Natural killer cell (primary cell): Measurements from ENCODE around the gene MYO18B. TPM values are rescaled to one million over a fixed set of nuclear protein-coding genes. Genes with fewer than 3 reads are reported as not detected.

Source experiments
- ATAC-seq, 3 donors: fragments of 150-1000 bp in 2 of 3; fragments of 200-7000 bp in 1 of 3; cut with Tn5 transposase; 1 replicate in 1 of 3; 2 replicates in 2 of 3; pipeline ENCODE4 v1.10.0; 2021; ENCODE audit warnings: mild to moderate bottlenecking in 2 of 3, moderate library complexity in 2 of 3
- DNase-seq, 2 donors: peaks; one replicate each; pipeline versions ENCODE4 v3.0.0 to v3.0.0-alpha.2; 2013 to 2021; ENCODE audit warnings: mixed read lengths in 1 of 2
- H3K27ac ChIP-seq: one replicate; pipeline ENCODE4 v1.5.1; 2013; ENCODE audit warnings: mild to moderate bottlenecking, low read length
- H3K27me3 ChIP-seq: one replicate; pipeline ENCODE4 v1.6.1; 2013; ENCODE audit warnings: low read length; ENCODE audit not compliant: control insufficient read depth, insufficient read depth
- H3K36me3 ChIP-seq: one replicate; pipeline ENCODE4 v1.6.1; 2013; ENCODE audit warnings: low read length; ENCODE audit not compliant: control insufficient read depth, insufficient read depth
- H3K4me1 ChIP-seq: one replicate; pipeline ENCODE4 v1.6.1; 2013; ENCODE audit warnings: low read length; ENCODE audit not compliant: control insufficient read depth, insufficient read depth
- H3K4me3 ChIP-seq: one replicate; pipeline ENCODE4 v1.5.1; 2013; ENCODE audit warnings: low read length
- H3K9me3 ChIP-seq: one replicate; pipeline ENCODE4 v1.6.1; 2013; ENCODE audit warnings: low read length; ENCODE audit not compliant: control insufficient read depth, insufficient read depth
- H3K27ac Mint-ChIP-seq, 2 donors: one replicate each; pipeline ENCODE4 v1.8.0; 2022; ENCODE audit warnings: mild to moderate bottlenecking in 2 of 2, mixed read lengths in 2 of 2, moderate library complexity in 1 of 2
- H3K27me3 Mint-ChIP-seq, 2 donors: one replicate each; pipeline ENCODE4 v1.8.0; 2022; ENCODE audit warnings: low read depth in 2 of 2, mixed read lengths in 2 of 2
- H3K36me3 Mint-ChIP-seq: one replicate; pipeline ENCODE4 v1.8.0; 2022; ENCODE audit warnings: mixed read lengths
- H3K4me1 Mint-ChIP-seq, 2 donors: one replicate each; pipeline ENCODE4 v1.8.0; 2022; ENCODE audit warnings: mixed read lengths in 2 of 2
- H3K4me3 Mint-ChIP-seq: one replicate; pipeline ENCODE4 v1.8.0; 2022; ENCODE audit warnings: mild to moderate bottlenecking, moderate library complexity, mixed read lengths
- H3K9me3 Mint-ChIP-seq, 2 donors: one replicate each; pipeline ENCODE4 v1.8.0; 2022; ENCODE audit warnings: mixed read lengths in 2 of 2
- WGBS: methylation state at CpG from one replicate; pipeline ENCODE4 v1.1.7; 2013; ENCODE audit warnings: missing lambda C conversion rate; ENCODE audit not compliant: insufficient coverage; 5-methylcytosine and 5-hydroxymethylcytosine counted together
- intact Hi-C: fragments of 100-400 bp; cut with micrococcal nuclease; formaldehyde crosslinking; loops from one replicate; pipeline ENCODE4 v1.14.2; 2022
- total RNA-seq, 4 donors: library from RNA; stranded (reverse); fragments of 120-200 nt in 1 of 4; gene quantifications; one replicate each; pipeline versions ENCODE4 v1.2.3 to v1.2.4, GENCODE V29; 2013 to 2022
- TF ChIP-seq, protein P1 (sequence below): fragments of 200-600 bp; IDR thresholded peaks from one replicate; pipeline ENCODE4 v1.8.0; 2022; ENCODE audit warnings: antibody characterized with exemption

MYO18B gene
- total RNA-seq, 3 donors from 2014 or later (not counting 1 experiment from before 2014, with no cell fraction given), result 0.07 to 0.14 (median 0.10) TPM

DNA sequence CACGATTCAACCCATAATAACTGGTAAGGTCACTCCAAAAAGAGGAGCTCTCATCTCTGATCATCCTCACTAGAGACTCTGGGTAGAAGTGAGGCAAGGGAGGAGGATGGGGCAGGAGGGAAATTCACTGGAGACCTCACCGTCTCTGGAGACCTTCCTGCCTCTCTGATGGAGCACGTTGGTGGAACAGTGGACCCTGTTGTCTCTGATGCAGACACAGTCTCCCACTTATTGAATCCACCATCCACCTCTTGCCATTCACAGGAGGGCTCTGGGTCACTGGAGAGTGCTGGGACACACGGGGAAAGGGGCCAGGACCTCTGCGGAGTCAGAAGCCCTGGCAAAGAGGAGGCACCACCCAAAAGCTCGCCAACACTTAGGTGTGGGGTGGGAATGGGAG lies 289.7 kb downstream of the MYO18B start:
- no peaks in the 10 kb centered on the region for H3K4me1 ChIP-seq
- H3K4me1 Mint-ChIP-seq, result no peaks in the 10 kb centered on the region
- H3K27me3 ChIP-seq, result no peaks in the 10 kb centered on the region
- TF ChIP-seq, protein P1, sequence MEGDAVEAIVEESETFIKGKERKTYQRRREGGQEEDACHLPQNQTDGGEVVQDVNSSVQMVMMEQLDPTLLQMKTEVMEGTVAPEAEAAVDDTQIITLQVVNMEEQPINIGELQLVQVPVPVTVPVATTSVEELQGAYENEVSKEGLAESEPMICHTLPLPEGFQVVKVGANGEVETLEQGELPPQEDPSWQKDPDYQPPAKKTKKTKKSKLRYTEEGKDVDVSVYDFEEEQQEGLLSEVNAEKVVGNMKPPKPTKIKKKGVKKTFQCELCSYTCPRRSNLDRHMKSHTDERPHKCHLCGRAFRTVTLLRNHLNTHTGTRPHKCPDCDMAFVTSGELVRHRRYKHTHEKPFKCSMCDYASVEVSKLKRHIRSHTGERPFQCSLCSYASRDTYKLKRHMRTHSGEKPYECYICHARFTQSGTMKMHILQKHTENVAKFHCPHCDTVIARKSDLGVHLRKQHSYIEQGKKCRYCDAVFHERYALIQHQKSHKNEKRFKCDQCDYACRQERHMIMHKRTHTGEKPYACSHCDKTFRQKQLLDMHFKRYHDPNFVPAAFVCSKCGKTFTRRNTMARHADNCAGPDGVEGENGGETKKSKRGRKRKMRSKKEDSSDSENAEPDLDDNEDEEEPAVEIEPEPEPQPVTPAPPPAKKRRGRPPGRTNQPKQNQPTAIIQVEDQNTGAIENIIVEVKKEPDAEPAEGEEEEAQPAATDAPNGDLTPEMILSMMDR, result no peak
- DNase-seq (no peak), ATAC-seq (no peak)
- H3K36me3 ChIP-seq, result no peaks in the 10 kb centered on the region
- H3K4me3 Mint-ChIP-seq, result no peak overlapping the region
- H3K36me3 Mint-ChIP-seq, result no peaks in the 10 kb centered on the region
- WGBS, result 80% methylated on average over 5 of the region's 6 CpGs
- no peak overlapping the region for H3K4me3 ChIP-seq
- peaks cover 11% of the 10 kb centered on the region for H3K9me3 ChIP-seq
- no peak overlapping the region for H3K27ac Mint-ChIP-seq
- peaks cover 0 to 1% of the 10 kb centered on the region in 2 donors for H3K9me3 Mint-ChIP-seq
- intact Hi-C loops, result no loop called here
- H3K27ac ChIP-seq, result no peak overlapping the region
- H3K27me3 Mint-ChIP-seq, result peaks cover 0 to 7% of the 10 kb centered on the region in 2 donors

DNA sequence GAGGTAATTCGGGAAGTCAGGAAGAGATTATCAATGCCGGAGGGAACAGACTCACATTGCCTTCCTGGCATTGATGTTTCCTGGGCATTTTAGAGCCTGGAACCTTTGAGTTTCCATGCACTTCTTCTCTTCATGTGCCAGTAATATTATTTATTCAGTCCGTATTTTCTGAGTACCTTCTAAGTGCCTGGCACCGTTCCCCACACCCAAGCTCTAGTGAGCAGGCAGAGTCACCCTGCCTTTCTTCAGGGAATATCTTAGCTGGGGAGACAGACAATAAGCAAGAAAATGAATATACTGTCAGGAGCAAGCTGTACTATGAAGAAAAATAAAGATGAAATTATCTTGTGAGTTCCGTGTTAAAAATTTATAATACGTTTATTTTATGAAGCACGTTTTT lies 291.1 kb downstream of the MYO18B start:
- Mint-ChIP-seq H3K27ac (no peak overlapping the region), H3K4me3 (no peak overlapping the region), H3K4me1 (no peaks in the 10 kb centered on the region), H3K36me3 (no peaks in the 10 kb centered on the region), H3K9me3 (peaks cover 0 to 2% of the 10 kb centered on the region in 2 donors), H3K27me3 (peaks cover 0 to 7% of the 10 kb centered on the region in 2 donors)
- H3K27ac ChIP-seq, result no peak overlapping the region
- no peak overlapping the region for H3K4me3 ChIP-seq
- intact Hi-C loops, result no loop called here
- H3K36me3 ChIP-seq, result no peaks in the 10 kb centered on the region
- TF ChIP-seq, protein P1, result no peak
- WGBS, result 90% methylated on average over 5 of the region's 7 CpGs
- ATAC-seq (no peak), DNase-seq (no peak)
- no peaks in the 10 kb centered on the region for H3K27me3 ChIP-seq
- H3K4me1 ChIP-seq, result no peaks in the 10 kb centered on the region
- H3K9me3 ChIP-seq, result peaks cover 11% of the 10 kb centered on the region

DNA sequence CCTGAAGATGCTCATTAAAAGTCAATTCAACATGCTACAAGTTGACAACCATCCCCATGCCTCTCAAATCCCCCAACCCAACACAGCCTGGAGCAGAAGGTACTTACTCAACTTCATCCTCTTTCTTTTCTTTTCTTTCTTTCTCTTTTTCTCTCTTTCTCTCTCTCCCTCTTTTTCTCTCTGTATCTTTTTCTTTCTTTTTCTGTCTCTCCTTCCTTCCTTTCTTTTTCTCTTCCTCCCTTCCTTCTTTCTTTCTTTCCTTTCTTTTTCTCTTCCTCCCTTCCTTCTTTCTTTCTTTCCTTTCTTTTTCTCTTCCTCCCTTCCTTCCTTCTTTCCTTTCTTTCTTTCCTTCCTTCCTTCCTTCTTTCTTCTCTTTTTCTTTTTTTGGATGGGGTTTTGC lies 291.6 kb downstream of the MYO18B start:
- H3K4me1 Mint-ChIP-seq, result no peaks in the 10 kb centered on the region
- intact Hi-C loops, result no loop called here
- Histone ChIP-seq H3K4me1 (no peaks in the 10 kb centered on the region), H3K9me3 (peaks cover 11% of the 10 kb centered on the region), H3K4me3 (no peak overlapping the region), H3K27me3 (no peaks in the 10 kb centered on the region), H3K27ac (no peak overlapping the region), H3K36me3 (no peaks in the 10 kb centered on the region)
- TF ChIP-seq, protein P1, result no peak
- no peaks in the 10 kb centered on the region for H3K36me3 Mint-ChIP-seq
- no peak overlapping the region for H3K27ac Mint-ChIP-seq
- H3K27me3 Mint-ChIP-seq, result peaks cover 1 to 7% of the 10 kb centered on the region in 2 donors
- peaks cover 0 to 2% of the 10 kb centered on the region in 2 donors for H3K9me3 Mint-ChIP-seq
- DNase-seq (no peak), ATAC-seq (no peak)
- H3K4me3 Mint-ChIP-seq, result no peak overlapping the region

DNA sequence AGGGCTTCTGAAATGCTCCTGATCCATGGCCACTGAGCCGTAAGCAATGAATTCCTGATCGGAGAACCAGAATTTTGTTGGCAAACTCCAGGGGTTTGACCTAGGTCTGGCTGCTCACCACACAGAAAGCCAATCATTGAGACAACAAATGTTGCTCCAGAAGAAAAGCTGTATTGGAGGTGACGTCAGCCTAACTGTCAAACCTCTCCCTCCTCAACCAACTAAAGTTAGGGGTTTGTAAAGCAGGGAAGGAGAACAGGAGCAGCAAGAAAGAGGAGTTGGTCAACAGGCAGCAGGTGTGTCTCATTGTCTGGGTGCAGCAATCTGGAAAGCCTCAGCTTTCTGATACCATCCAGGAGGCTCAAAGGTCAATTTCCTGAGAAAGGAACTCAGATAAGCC lies 293.5 kb downstream of the MYO18B start:
- no peak for ATAC-seq

More for the DNA sequence above, 293.5 kb downstream of the MYO18B start:
- H3K36me3 Mint-ChIP-seq, result no peaks in the 10 kb centered on the region
- H3K27ac Mint-ChIP-seq, result no peak overlapping the region
- H3K4me3 Mint-ChIP-seq, result no peak overlapping the region
- peaks cover 0 to 2% of the 10 kb centered on the region in 2 donors for H3K9me3 Mint-ChIP-seq
- intact Hi-C loops, result no loop called here
- Histone ChIP-seq H3K4me1 (no peaks in the 10 kb centered on the region), H3K27me3 (no peaks in the 10 kb centered on the region), H3K9me3 (peaks cover 11% of the 10 kb centered on the region), H3K36me3 (no peaks in the 10 kb centered on the region), H3K4me3 (no peak overlapping the region), H3K27ac (no peak overlapping the region)
- DNase-seq, result no peak
- TF ChIP-seq, protein P1, result no peak
- no peaks in the 10 kb centered on the region for H3K4me1 Mint-ChIP-seq
- peaks cover 6 to 11% of the 10 kb centered on the region in 2 donors for H3K27me3 Mint-ChIP-seq
- 94% methylated on average over 2 of the region's 3 CpGs for WGBS
